Breast epithelium (tissue), 3 donors: ENCODE measurements around the gene PLXND1.

Experiments
- CTCF ChIP-seq, 3 donors: fragments of 450-650 bp; IDR thresholded peaks; one replicate each; pipeline ENCODE4 v1.5.1; 2016 to 2017; ENCODE audit warnings: antibody characterized with exemption in 3 of 3, mild to moderate bottlenecking in 3 of 3, moderate library complexity in 3 of 3
- POLR2AphosphoS5 ChIP-seq, 3 donors: sonication (generic); formaldehyde crosslinking; IDR thresholded peaks; one replicate each; pipeline ENCODE4 v1.6.1; 2017; ENCODE audit warnings: antibody characterized with exemption in 3 of 3

- TF ChIP-seq CTCF (IDR thresholded peaks at IDR 0.05) = no peak
- no peak for TF ChIP-seq POLR2AphosphoS5 (IDR thresholded peaks at IDR 0.05)
These were observed 38.5 kb downstream of the PLXND1 start for GRCh38 chr3:129567939-129568338.
